Gastroesophageal sphincter (tissue), 4 donors: Measurements from ENCODE around the gene SYTL5. TPM values are rescaled to one million over a fixed set of nuclear protein-coding genes. Genes with fewer than 3 reads are reported as not detected.

Experiments
- ATAC-seq: fragments of 150-250 bp; one replicate; pipeline ENCODE4 v1.9.1; 2016; ENCODE audit warnings: mild to moderate bottlenecking, moderate library complexity
- H3K27ac ChIP-seq, 4 donors: fragments of 200-600 bp; sonication (generic) in 3 of 4; 1 replicate in 3 of 4; 2 replicates in 1 of 4; pipeline ENCODE4 v1.5.1; 2016 to 2019
- H3K27me3 ChIP-seq: fragments of 200-600 bp; sonication (generic); one replicate; pipeline ENCODE4 v1.5.1; 2019
- H3K36me3 ChIP-seq, 2 donors: fragments of 200-600 bp; sonication (generic); one replicate each; pipeline ENCODE4 v1.5.1; 2019; ENCODE audit warnings: control low read depth in 1 of 2
- H3K4me1 ChIP-seq, 3 donors: fragments of 200-600 bp; sonication (generic); 1 replicate in 2 of 3; 2 replicates in 1 of 3; pipeline ENCODE4 v1.5.1; 2016 to 2019; ENCODE audit warnings: control low read depth in 2 of 3
- H3K4me3 ChIP-seq, 2 donors: fragments of 200-600 bp; sonication (generic); one replicate each; pipeline ENCODE4 v1.5.1; 2019; ENCODE audit warnings: mild to moderate bottlenecking in 1 of 2, moderate library complexity in 1 of 2
- H3K9me3 ChIP-seq, 3 donors: fragments of 200-600 bp; sonication (generic); one replicate each; pipeline ENCODE4 v1.5.1; 2017 to 2019; ENCODE audit warnings: control low read depth in 2 of 3
- EP300 ChIP-seq: sonication (generic); formaldehyde crosslinking; IDR thresholded peaks from one replicate; pipeline ENCODE4 v1.6.1; 2017; ENCODE audit warnings: antibody characterized with exemption, mild to moderate bottlenecking
- POLR2A ChIP-seq, 2 donors: fragments of 450-650 bp; IDR thresholded peaks; one replicate each; pipeline ENCODE4 v1.6.1; 2017; ENCODE audit warnings: antibody characterized with exemption in 2 of 2, mild to moderate bottlenecking in 2 of 2, moderate library complexity in 1 of 2
- POLR2AphosphoS5 ChIP-seq: sonication (generic); formaldehyde crosslinking; IDR thresholded peaks from one replicate; pipeline ENCODE4 v1.6.1; 2017; ENCODE audit warnings: antibody characterized with exemption
- WGBS, 2 donors: methylation state at CpG; one replicate each; pipeline ENCODE4 v1.1.5; 2018; ENCODE audit warnings: low coverage in 1 of 2; 5-methylcytosine and 5-hydroxymethylcytosine counted together
- total RNA-seq, 4 donors: library from RNA; depleted of rRNA; stranded (reverse); fragments of >200 nt; gene quantifications; one replicate each; pipeline ENCODE4 v1.1.0, GENCODE V29; 2016
- TF ChIP-seq, protein P1 (sequence below), 4 experiments: fragments of 200-600 bp in 2 of 4; fragments of 450-650 bp in 2 of 4; sonication (generic) in 1 of 4; IDR thresholded peaks; one replicate each; pipeline ENCODE4 v1.5.1; 2017 to 2019; ENCODE audit warnings: antibody characterized with exemption in 4 of 4, mild to moderate bottlenecking in 2 of 4, moderate library complexity in 2 of 4

SYTL5 gene
- total RNA-seq, 4 donors from 2014 or later = 0.08 to 1.3 (median 0.13) TPM; not detected in 1

GRCh38 chrX:38149016-38149415 lies 142.7 kb downstream of the SYTL5 start:
- ATAC-seq = no peak
- TF ChIP-seq POLR2AphosphoS5 = no peak
- no peak for TF ChIP-seq EP300
- no peak for TF ChIP-seq POLR2A (IDR thresholded peaks at IDR 0.05)
- TF ChIP-seq, protein P1, sequence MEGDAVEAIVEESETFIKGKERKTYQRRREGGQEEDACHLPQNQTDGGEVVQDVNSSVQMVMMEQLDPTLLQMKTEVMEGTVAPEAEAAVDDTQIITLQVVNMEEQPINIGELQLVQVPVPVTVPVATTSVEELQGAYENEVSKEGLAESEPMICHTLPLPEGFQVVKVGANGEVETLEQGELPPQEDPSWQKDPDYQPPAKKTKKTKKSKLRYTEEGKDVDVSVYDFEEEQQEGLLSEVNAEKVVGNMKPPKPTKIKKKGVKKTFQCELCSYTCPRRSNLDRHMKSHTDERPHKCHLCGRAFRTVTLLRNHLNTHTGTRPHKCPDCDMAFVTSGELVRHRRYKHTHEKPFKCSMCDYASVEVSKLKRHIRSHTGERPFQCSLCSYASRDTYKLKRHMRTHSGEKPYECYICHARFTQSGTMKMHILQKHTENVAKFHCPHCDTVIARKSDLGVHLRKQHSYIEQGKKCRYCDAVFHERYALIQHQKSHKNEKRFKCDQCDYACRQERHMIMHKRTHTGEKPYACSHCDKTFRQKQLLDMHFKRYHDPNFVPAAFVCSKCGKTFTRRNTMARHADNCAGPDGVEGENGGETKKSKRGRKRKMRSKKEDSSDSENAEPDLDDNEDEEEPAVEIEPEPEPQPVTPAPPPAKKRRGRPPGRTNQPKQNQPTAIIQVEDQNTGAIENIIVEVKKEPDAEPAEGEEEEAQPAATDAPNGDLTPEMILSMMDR (IDR thresholded peaks at IDR 0.05) = no peak
- Histone ChIP-seq H3K4me3 (no peak overlapping the region), H3K36me3 (no peaks in the 10 kb centered on the region), H3K27me3 (no peaks in the 10 kb centered on the region), H3K9me3 (no peaks in the 10 kb centered on the region), H3K27ac (no peak overlapping the region), H3K4me1 (no peaks in the 10 kb centered on the region)
- WGBS, 2 donors = 75 to 78% methylated on average over 2 of the region's 2 CpGs

- Histone ChIP-seq H3K4me3 (no peak overlapping the region), H3K36me3 (no peaks in the 10 kb centered on the region), H3K4me1 (no peaks in the 10 kb centered on the region), H3K27ac (no peak overlapping the region), H3K9me3 (no peaks in the 10 kb centered on the region), H3K27me3 (no peaks in the 10 kb centered on the region)
- TF ChIP-seq, protein P1 (IDR thresholded peaks at IDR 0.05) = no peak
- no peak for TF ChIP-seq POLR2A (IDR thresholded peaks at IDR 0.05)
- TF ChIP-seq EP300 = no peak
- no peak for TF ChIP-seq POLR2AphosphoS5
- WGBS, 2 donors = 80 to 100% methylated on average over 1 of the region's 4 CpGs
- ATAC-seq = no peak
Measured at GRCh38 chrX:38150993-38151392, 144.6 kb downstream of the SYTL5 start.

DNA sequence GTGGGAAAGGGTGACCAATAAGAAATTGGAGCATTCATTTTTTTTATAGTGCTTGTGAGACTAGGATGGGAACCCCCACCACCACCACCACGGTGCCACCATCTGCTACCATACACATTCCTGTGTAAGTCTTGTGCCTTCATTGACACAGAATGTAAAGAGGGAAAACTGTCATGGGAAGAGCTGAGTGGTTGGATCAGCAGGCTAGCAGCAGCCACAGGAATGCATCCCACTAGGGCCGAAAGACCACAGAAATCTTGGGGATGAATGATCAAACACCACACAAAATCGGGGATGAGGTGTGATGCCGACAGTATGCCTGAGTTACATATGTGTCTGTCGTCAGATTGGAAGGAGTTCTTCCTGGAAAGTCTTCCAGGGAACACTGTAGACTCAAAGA lies 145.1 kb downstream of the SYTL5 start:
- Histone ChIP-seq H3K4me1 (no peaks in the 10 kb centered on the region), H3K36me3 (no peaks in the 10 kb centered on the region), H3K9me3 (no peaks in the 10 kb centered on the region), H3K4me3 (no peak overlapping the region), H3K27me3 (no peaks in the 10 kb centered on the region), H3K27ac (no peak overlapping the region)
- TF ChIP-seq POLR2A (IDR thresholded peaks at IDR 0.05) (no peak), POLR2AphosphoS5 (no peak), EP300 (no peak)
- TF ChIP-seq, protein P1 (IDR thresholded peaks at IDR 0.05) = no peak
- ATAC-seq = no peak
- WGBS, 2 donors = 69 to 95% methylated on average over 4 of the region's 5 CpGs

DNA sequence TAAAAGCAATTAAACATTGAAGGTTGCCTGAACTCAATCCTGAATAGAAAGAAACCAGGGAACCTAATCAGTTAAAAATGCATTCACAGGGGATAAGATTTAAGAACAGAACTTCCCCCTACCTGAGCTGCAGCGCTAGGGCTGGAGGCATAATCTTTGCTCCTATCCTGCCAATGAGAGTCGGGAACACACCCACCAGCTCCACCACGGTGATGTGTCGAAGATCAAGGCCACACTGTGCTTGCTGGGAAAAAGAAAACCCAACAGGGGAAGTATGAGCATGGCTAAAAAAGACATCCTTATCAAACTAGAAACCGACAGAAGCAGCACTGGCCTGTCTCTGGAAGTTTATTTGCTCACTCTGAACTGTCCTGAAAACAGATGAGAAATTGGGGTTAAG lies 148.0 kb downstream of the SYTL5 start:
- 42 to 61% methylated on average over 2 to 4 of the region's 5 CpGs for WGBS, 2 donors
- Histone ChIP-seq H3K4me1 (no peaks in the 10 kb centered on the region), H3K27ac (no peak overlapping the region), H3K9me3 (no peaks in the 10 kb centered on the region), H3K4me3 (no peak overlapping the region), H3K27me3 (no peaks in the 10 kb centered on the region), H3K36me3 (no peaks in the 10 kb centered on the region)
- ATAC-seq = no peak
- no peak for TF ChIP-seq POLR2AphosphoS5
- no peak for TF ChIP-seq EP300
- TF ChIP-seq, protein P1 (IDR thresholded peaks at IDR 0.05) = no peak
- TF ChIP-seq POLR2A (IDR thresholded peaks at IDR 0.05) = no peak

DNA sequence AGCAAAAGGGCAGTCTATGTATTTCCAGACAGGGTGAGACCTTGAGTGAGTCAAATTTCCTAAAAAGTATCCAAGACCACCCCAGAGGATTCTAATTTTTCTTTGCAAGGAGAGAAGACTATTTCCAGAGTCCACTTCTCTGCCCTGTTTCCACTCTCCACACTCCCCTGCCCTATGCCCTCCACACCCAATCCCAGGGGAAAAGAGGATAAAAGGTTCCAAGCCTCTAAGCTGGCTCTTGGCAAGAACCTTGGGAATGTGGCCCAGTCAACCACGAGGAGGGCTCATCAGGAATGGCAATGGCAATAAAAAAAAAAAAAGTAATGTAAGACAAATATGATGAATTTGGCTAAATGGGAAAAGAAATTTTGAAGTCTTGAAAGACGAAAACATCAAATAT lies 148.5 kb downstream of the SYTL5 start:
- no peaks in the 10 kb centered on the region for H3K4me1 ChIP-seq
- peaks cover 0 to 2% of the 10 kb centered on the region in 2 donors for H3K36me3 ChIP-seq
- no CpG with 5 or more reads among the region's 2 CpGs for WGBS, 2 donors
- H3K27me3 ChIP-seq = no peaks in the 10 kb centered on the region
- ATAC-seq = no peak
- no peak overlapping the region for H3K27ac ChIP-seq
- no peak for TF ChIP-seq EP300
- TF ChIP-seq, protein P1 (IDR thresholded peaks at IDR 0.05) = no peak
- TF ChIP-seq POLR2AphosphoS5 = no peak
- no peak for TF ChIP-seq POLR2A (IDR thresholded peaks at IDR 0.05)
- no peaks in the 10 kb centered on the region for H3K9me3 ChIP-seq
- no peak overlapping the region for H3K4me3 ChIP-seq
